A673 (cell line): ENCODE results near the gene ALDH1L1. TPM values are rescaled to one million over a fixed set of nuclear protein-coding genes. Genes with fewer than 3 reads are reported as not detected.

Experiments
- BruUV-seq: library from RNA; stranded (reverse); fragments of 400-500 nt; replicated peaks from 2 replicates; lab custom pipeline; 2021; lab: Mats Ljungman, UMichigan
- CTCF ChIA-PET: fragments of 300-600 bp; sonication (Branson Sonifier 250); formaldehyde crosslinking; loops from one replicate; lab custom pipeline; 2022; ENCODE audit warnings: antibody characterized with exemption; lab: Charles Lee
- POLR2A ChIA-PET: fragments of 300-600 bp; sonication (Branson Sonifier 250); formaldehyde crosslinking; loops from one replicate; lab custom pipeline; 2022; ENCODE audit warnings: antibody characterized with exemption; ENCODE audit not compliant: low non-redundant PET; lab: Charles Lee
- DNase-seq: peaks from one replicate; pipeline ENCODE4 v3.0.0-alpha.2; 2015; ENCODE audit warnings: low spot score
- H3K27ac ChIP-seq: fragments of 200-600 bp; sonication (generic); 2 replicates; pipeline ENCODE4 v1.5.1; 2016; ENCODE audit warnings: mixed run types, low read depth, mild to moderate bottlenecking, mixed read lengths, antibody characterized with exemption, low read length; ENCODE audit not compliant: poor library complexity, severe bottlenecking
- H3K27me3 ChIP-seq: fragments of 200-600 bp; sonication (generic); replicated peaks from 2 replicates; pipeline ENCODE4 v1.6.1; 2017; ENCODE audit warnings: mixed run types, low read depth, mild to moderate bottlenecking, mixed read lengths, antibody characterized with exemption, low read length; ENCODE audit not compliant: insufficient read depth, poor library complexity
- H3K36me3 ChIP-seq: fragments of 200-600 bp; sonication (generic); 2 replicates; pipeline ENCODE4 v1.6.1; 2016; ENCODE audit warnings: mixed run types, mild to moderate bottlenecking, mixed read lengths, antibody characterized with exemption, low read length; ENCODE audit not compliant: insufficient read depth, poor library complexity, severe bottlenecking
- H3K4me1 ChIP-seq: fragments of 200-600 bp; sonication (generic); 2 replicates; pipeline ENCODE4 v1.6.1; 2017; ENCODE audit warnings: mixed run types, mild to moderate bottlenecking, mixed read lengths, antibody characterized with exemption, low read length; ENCODE audit not compliant: insufficient read depth, poor library complexity, severe bottlenecking
- H3K4me3 ChIP-seq: fragments of 200-600 bp; sonication (generic); 2 replicates; pipeline ENCODE4 v1.5.1; 2016; ENCODE audit warnings: low read depth, mixed run types, mild to moderate bottlenecking, mixed read lengths, low read length; ENCODE audit not compliant: poor library complexity, severe bottlenecking
- H3K9me3 ChIP-seq: fragments of 200-600 bp; sonication (generic); 2 replicates; pipeline ENCODE4 v1.6.1; 2016; ENCODE audit warnings: mixed run types, low read depth, mild to moderate bottlenecking, mixed read lengths, antibody characterized with exemption, low read length; ENCODE audit not compliant: poor library complexity, severe bottlenecking
- CTCF ChIP-seq: fragments of 300-800, 200-600 bp; sonication (generic); conservative IDR thresholded peaks from 2 replicates; pipeline ENCODE4 v1.5.1; 2017; ENCODE audit warnings: low read depth, mild to moderate bottlenecking, antibody characterized with exemption, low read length, moderate library complexity, mixed read lengths
- EZH2 ChIP-seq: fragments of 200-600 bp; sonication (generic); IDR thresholded peaks from 2 replicates; pipeline ENCODE4 v1.6.1; 2017; ENCODE audit warnings: borderline replicate concordance, low read depth, mild to moderate bottlenecking, mixed read lengths, antibody characterized with exemption, low read length; ENCODE audit not compliant: poor library complexity, severe bottlenecking
- intact Hi-C: fragments of 100-400 bp; cut with micrococcal nuclease; formaldehyde crosslinking; loops from one replicate; pipeline ENCODE4 v1.10.0; 2022; ENCODE audit not compliant: unreplicated experiment
- total RNA-seq: library from RNA; stranded (reverse); gene quantifications from 2 replicates; pipeline ENCODE4 v1.2.3, GENCODE V29; 2021

Gene ALDH1L1
- total RNA-seq, 1 experiment from 2014 or later = 16.9 TPM

- Histone ChIP-seq H3K4me1 (no peaks in the 10 kb centered on the region), H3K27ac (no peak overlapping the region), H3K27me3 (no peaks in the 10 kb centered on the region), H3K9me3 (no peaks in the 10 kb centered on the region), H3K36me3 (no peaks in the 10 kb centered on the region), H3K4me3 (no peak overlapping the region)
- DNase-seq = no peak
- no TSS peak for BruUV-seq
- POLR2A ChIA-PET = no interaction called here
- CTCF ChIA-PET = no interaction called here
- TF ChIP-seq EZH2 (no peak), CTCF (no peak)
- intact Hi-C loops = no loop called here
Observed at GRCh38 chr3:126056088-126056487, 124.3 kb downstream of the ALDH1L1 start.

DNA sequence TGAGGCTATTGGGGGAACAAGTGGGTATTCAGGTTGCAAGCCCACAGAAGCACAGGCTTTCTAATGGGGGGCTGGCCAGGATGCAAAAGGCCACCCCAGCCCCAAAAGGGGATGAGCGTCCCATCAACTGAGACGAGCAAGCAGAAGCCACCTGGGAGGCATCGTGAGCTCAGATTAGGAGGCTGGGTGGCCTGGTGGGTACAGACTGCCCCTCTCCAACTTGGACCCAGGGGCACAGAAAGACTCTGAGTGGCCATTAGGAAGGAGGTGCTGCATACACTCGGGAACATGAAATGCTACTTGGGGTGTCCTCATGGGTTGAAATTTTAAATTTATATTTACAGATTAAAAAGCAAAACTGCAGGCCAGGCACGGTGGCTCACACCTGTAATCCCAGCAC lies 125.5 kb downstream of the ALDH1L1 start:
- POLR2A ChIA-PET = no interaction called here
- no peaks in the 10 kb centered on the region for H3K27me3 ChIP-seq
- H3K9me3 ChIP-seq = no peaks in the 10 kb centered on the region

DNA sequence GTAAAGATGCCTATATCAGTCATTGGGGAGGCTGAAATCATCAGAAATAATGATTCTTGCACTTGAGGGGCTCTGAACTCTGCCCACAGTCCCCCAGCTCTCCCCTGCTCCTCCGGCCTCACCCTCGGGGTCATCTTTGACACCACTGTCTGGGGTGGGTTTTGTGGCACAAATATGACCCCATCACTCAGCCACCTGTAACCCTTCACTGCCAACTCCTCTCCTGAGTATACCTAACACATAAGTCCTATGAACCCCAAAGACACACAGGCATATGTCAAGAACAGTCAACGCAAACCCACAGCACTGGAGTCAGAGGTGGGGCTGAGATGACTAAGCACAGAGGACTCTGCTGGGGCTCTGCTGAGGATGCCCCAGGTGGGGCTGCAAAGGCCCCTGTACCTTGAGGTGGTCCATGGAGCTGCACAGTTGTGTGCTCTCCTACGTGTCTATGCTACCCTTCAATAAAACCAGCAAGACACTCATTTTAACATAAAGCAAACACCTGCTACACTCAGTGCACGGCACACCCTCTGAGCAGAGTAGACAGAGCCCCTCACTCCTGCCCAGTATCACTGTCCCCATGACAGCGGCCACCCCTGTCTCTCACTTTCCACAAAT lies 126.3 kb downstream of the ALDH1L1 start:
- TF ChIP-seq CTCF (no peak), EZH2 (no peak)
- no peak for DNase-seq
- Histone ChIP-seq H3K27me3 (no peaks in the 10 kb centered on the region), H3K4me1 (no peaks in the 10 kb centered on the region), H3K27ac (no peak overlapping the region), H3K4me3 (no peak overlapping the region), H3K36me3 (no peaks in the 10 kb centered on the region), H3K9me3 (no peaks in the 10 kb centered on the region)
- CTCF ChIA-PET = no interaction called here
- POLR2A ChIA-PET = no interaction called here
- BruUV-seq = no TSS peak
- intact Hi-C loops = no loop called here

More for the DNA sequence above, 125.5 kb downstream of the ALDH1L1 start:
- CTCF ChIA-PET = no interaction called here
- no peak for TF ChIP-seq EZH2
- TF ChIP-seq CTCF = no peak
- intact Hi-C loops = no loop called here
- no peaks in the 10 kb centered on the region for H3K36me3 ChIP-seq
- BruUV-seq = no TSS peak
- no peak for DNase-seq
- H3K4me1 ChIP-seq = no peaks in the 10 kb centered on the region
- H3K4me3 ChIP-seq = no peak overlapping the region
- no peak overlapping the region for H3K27ac ChIP-seq

Other genes starting within 250 kb of the ALDH1L1 start
- gene ROPN1B, start 211.4 kb downstream of the ALDH1L1 start, total RNA-seq = not detected in 2 replicates
- gene SLC41A3, start 96.5 kb downstream of the ALDH1L1 start, total RNA-seq = 56.5 and 62.8 TPM in 2 replicates
- gene KLF15, start 176.8 kb upstream of the ALDH1L1 start, total RNA-seq = 32.1 and 32.6 TPM in 2 replicates
- gene CFAP100, start 214.3 kb upstream of the ALDH1L1 start, total RNA-seq = not detected in 2 replicates